Astrocyte of the spinal cord (primary cell): ENCODE measurements around the gene TP53I13.
A peak's percentile ranks its signal among the peaks of the same experiment; 100 is the strongest.

Source experiments
- DNase-seq: peaks from one replicate; pipeline ENCODE4 v3.0.0; 2011; ENCODE audit warnings: low read depth, low spot score
- H3K4me3 ChIP-seq: 2 replicates; pipeline ENCODE4 v1.5.1; 2011; ENCODE audit warnings: low read depth, mild to moderate bottlenecking, low read length, moderate library complexity
- in situ Hi-C: cut with HindIII; loops from 2 replicates; pipeline ENCODE4 v1.10.0; 2017; ENCODE audit warnings: low sequenced_read_pairs
- TF ChIP-seq, protein P1 (sequence below): IDR thresholded peaks from 2 replicates; pipeline ENCODE4 v1.5.1; 2012; ENCODE audit warnings: low read depth, mild to moderate bottlenecking, low read length, inconsistent platforms

Gene TP53I13

DNA sequence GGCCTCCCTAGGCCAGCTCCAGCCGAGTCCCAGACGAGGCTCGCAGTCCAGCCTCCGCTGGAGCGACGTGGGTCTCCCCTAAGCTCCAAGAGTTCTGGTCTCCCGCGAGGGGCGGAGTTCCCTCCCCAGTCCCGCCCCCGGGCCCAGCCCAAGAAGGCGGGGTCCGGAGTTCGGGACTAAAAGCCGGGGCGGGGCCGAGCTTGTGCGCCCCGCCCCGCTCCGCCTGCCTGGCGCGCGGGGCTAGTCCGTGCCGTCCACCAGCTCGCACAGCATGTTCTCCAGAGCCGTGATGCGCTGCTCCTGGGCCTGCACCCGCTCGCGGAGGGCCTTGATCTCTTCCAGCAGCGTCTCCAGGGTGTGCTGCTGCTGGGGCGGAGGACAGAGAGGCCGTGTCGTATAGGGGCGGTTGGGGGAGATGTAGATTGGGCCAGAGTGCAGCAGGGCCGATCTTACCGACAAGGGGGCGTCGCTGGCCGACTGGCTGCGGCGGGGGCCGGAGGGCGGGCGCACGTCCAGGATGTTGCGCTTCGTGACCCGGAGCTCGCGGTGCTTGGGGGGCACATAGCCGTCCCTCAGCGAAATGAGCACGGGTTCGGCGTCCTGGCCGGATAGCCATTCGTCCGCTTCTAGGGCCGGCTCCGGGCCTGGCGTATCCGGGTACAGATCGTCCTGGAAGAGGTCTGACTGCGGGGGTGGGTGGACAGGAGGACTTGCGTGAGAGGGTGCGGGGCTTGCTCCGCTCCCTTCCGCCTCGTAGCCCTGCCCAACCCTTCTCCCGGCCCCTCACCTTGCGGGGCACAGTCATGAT lies 47.2 kb downstream of the TP53I13 start:
- peak overlapping the region; percentile 26 for H3K4me3 ChIP-seq
- in situ Hi-C loops = no loop called here
- TF ChIP-seq, protein P1, sequence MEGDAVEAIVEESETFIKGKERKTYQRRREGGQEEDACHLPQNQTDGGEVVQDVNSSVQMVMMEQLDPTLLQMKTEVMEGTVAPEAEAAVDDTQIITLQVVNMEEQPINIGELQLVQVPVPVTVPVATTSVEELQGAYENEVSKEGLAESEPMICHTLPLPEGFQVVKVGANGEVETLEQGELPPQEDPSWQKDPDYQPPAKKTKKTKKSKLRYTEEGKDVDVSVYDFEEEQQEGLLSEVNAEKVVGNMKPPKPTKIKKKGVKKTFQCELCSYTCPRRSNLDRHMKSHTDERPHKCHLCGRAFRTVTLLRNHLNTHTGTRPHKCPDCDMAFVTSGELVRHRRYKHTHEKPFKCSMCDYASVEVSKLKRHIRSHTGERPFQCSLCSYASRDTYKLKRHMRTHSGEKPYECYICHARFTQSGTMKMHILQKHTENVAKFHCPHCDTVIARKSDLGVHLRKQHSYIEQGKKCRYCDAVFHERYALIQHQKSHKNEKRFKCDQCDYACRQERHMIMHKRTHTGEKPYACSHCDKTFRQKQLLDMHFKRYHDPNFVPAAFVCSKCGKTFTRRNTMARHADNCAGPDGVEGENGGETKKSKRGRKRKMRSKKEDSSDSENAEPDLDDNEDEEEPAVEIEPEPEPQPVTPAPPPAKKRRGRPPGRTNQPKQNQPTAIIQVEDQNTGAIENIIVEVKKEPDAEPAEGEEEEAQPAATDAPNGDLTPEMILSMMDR = no peak
- peak; percentile 85 for DNase-seq

DNA sequence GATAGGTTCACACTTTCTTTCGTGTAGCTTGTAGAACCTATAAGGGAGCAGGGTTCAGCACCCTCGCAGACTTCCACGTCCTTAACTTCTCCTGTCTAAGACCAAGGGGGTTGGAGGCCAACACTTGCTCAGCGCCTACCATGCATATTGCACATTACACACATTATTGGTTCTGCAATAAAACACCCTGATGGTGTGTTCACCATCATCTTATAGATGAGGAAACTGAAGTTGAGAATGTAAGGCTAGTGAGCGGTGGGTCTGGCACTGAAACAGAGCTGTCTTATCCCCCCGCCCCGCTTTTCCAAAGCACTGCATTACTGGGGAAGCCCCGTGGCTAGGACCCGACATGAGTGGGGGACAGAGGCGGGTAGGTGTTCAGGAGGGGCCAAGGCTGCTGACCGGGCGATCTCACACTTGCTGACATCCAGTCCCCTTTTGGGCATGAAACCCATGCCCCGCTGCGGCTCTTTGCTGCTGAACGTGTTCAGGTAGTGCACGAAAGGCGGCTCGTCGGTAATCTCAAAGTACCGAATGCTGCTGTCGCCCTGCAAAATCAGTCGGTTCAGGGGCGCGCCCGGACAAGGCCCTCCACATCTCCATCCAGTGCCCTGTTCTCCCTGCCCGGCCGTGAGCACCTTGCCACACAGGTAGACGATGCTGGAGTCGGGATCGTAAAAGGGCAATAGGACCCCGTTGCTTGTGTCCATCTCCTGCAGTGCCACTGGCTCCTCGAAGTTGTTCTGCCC lies 48.0 kb downstream of the TP53I13 start:
- in situ Hi-C loops = no loop called here
- TF ChIP-seq, protein P1 = no peak
- H3K4me3 ChIP-seq = no peak overlapping the region
- no peak for DNase-seq

DNA sequence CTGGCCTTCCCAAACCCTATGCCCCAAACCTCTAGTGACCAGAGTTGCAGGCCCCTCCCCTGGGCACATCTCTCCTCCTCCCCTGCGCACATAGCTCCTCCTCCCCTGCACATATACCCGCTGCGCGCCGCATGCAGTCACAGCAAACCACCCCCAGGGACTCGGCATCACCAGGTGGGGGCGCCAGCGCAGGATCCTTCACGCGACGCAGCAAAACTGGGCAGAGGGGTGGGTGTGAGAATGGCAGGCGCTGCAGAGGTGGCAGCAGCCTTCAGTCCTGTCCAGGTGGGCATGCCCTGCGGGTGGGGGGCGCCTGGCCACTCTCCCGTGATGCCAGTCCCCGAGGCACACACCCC lies 48.6 kb downstream of the TP53I13 start:
- in situ Hi-C loops = no loop called here
- TF ChIP-seq, protein P1 = peak; percentile 78
- no peak overlapping the region for H3K4me3 ChIP-seq
- peak; percentile 67 for DNase-seq

DNA sequence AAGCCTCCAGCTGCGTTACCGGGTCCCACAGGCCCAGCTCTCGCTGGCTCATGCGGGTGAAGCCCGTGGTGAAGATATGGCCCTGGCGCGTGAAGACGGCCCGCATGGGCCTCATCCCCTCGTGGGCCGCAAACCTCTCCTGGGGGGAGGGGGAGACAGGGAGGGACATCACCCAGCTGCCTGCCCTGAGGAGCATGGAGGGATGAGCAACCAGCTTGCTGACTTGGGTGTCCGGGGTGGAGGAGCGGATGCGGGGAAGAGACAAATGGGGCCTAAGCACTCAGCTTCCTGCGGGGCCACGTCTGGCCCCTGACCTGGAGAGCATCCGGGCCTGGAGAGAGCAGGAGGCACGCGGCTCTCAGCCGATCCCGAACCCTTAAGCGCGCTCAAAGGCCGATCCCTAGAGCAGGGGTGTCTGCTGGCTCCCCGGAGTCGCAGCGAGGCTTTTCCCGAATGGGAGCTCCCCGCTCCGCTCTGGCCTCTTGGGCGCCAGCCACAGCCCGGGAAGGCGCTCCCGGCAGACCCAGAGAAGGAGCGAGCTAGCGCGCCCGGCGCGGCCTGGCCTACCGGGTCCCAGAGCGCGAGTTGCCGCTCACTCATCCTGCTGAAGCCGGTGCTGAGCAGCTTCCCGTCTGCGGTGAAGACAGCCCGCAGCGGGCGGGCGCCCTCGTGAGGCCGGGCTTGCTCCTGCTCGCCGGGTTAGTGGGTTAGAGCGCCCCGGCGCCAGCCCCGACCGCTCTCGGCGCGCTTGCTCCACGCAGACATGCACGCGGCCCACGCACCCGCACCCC lies 49.2 kb downstream of the TP53I13 start:
- DNase-seq = peak; percentile 59
- TF ChIP-seq, protein P1 = peak; percentile 64
- in situ Hi-C loops = no loop called here
- no peak overlapping the region for H3K4me3 ChIP-seq

DNA sequence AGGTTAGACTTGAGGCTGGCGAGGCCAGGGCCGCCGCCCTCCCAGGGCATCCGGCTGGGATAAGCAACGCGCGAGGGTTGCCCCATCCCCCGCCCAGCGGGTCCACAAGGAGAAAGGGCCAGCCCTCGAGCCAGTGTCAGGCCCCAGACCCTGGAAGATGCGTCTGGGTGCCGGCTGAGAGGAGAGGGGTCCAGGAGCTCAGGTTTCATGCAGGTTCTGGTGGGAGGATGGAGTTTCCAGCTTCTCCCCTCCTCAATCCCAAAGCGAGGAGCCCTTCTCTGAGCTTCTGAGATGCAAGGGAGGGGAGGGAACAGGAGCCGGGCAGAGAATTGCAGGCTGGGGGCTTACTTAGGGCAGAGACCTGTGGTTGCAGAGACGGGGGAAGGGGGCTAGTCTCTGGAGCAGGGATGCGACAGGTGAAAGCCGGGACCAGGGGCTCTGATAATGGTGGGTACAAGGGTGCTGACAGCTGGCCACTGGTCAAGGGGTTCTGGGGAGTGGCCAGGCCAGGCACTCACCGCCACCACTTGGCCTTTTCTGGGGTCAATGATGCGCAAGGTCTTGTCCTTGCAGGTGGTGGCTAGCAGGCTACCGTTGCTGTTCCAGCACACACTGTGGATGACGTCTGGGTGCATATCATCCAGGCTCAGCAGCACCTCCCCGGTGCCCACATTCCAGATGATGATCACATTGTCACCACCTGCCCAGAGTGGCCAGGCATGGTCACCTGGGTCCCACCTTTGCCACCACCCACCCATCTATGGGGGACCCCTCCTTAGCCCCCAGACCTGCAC lies 50.0 kb downstream of the TP53I13 start:
- TF ChIP-seq, protein P1 = no peak
- H3K4me3 ChIP-seq = no peak overlapping the region
- in situ Hi-C loops = no loop called here
- DNase-seq = no peak

DNA sequence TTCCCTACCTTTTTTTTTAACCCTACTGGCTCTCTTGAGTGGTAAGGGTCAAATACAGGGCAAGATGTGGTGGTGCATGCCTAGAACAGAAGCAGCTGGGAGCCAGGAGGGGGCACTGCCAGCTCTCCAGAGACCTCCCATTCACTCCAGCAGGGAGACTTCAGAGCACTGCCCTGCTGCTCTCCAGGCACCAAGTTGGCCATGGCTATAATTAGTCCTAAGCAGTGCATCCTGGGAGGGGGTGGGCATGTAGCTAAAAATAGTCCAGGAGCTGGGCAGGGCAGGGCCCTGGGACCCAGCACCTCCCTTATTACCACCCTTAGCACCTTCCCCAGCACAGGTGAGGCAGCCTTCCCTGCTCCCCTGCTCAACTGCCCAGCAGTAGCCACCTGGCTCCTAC lies 50.8 kb downstream of the TP53I13 start:
- peak; percentile 29 for DNase-seq
- in situ Hi-C loops = no loop called here
- H3K4me3 ChIP-seq = no peak overlapping the region
- TF ChIP-seq, protein P1 = peak; percentile 41
